Suprapubic skin (tissue), 4 donors: ENCODE data around the gene MCC.

Experiments used
- EP300 ChIP-seq: sonication (generic); formaldehyde crosslinking; IDR thresholded peaks from one replicate; pipeline ENCODE4 v1.6.1; 2017; ENCODE audit warnings: antibody characterized with exemption
- POLR2A ChIP-seq, 2 donors: fragments of 450-650 bp; IDR thresholded peaks; one replicate each; pipeline ENCODE4 v1.6.1; 2017; ENCODE audit warnings: antibody characterized with exemption in 2 of 2, mild to moderate bottlenecking in 2 of 2, moderate library complexity in 2 of 2
- POLR2AphosphoS5 ChIP-seq, 3 donors: sonication (generic); formaldehyde crosslinking; IDR thresholded peaks; one replicate each; pipeline ENCODE4 v1.6.1; 2017; ENCODE audit warnings: antibody characterized with exemption in 3 of 3
- TF ChIP-seq, protein P1 (sequence below), 2 donors: fragments of 200-600 bp in 1 of 2; fragments of 450-650 bp in 1 of 2; sonication (generic) in 1 of 2; IDR thresholded peaks; one replicate each; pipeline ENCODE4 v1.5.1; 2016 to 2019; ENCODE audit warnings: antibody characterized with exemption in 2 of 2, mild to moderate bottlenecking in 1 of 2, moderate library complexity in 1 of 2

DNA sequence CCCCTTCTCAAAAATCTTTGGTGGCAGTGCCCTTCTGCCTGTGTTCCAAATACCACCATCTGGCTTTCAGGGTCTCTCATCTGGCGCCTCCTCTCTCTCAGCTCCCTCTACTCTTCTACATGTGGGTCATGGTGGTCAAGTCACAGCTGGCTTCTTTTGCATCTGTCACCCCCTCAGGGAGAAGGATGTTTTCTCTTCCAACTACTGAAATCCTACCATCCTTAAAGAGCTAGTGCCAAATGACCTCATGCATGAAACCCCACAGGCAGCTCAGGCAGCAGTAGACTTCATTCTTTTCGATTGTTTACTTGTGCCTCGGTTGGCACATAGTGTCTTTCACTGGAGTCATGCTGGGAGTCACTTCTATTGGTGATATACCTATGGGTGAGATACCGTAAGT lies 292.5 kb downstream of the MCC start:
- TF ChIP-seq, protein P1, sequence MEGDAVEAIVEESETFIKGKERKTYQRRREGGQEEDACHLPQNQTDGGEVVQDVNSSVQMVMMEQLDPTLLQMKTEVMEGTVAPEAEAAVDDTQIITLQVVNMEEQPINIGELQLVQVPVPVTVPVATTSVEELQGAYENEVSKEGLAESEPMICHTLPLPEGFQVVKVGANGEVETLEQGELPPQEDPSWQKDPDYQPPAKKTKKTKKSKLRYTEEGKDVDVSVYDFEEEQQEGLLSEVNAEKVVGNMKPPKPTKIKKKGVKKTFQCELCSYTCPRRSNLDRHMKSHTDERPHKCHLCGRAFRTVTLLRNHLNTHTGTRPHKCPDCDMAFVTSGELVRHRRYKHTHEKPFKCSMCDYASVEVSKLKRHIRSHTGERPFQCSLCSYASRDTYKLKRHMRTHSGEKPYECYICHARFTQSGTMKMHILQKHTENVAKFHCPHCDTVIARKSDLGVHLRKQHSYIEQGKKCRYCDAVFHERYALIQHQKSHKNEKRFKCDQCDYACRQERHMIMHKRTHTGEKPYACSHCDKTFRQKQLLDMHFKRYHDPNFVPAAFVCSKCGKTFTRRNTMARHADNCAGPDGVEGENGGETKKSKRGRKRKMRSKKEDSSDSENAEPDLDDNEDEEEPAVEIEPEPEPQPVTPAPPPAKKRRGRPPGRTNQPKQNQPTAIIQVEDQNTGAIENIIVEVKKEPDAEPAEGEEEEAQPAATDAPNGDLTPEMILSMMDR (IDR thresholded peaks at IDR 0.05) = no peak
- TF ChIP-seq POLR2A (IDR thresholded peaks at IDR 0.05) (no peak), POLR2AphosphoS5 (IDR thresholded peaks at IDR 0.05) (no peak), EP300 (no peak)
